PFSK-1 (cell line): ENCODE measurements around the gene ELF4.

ENCODE experiments used
- FOXP2 ChIP-seq: optimal IDR thresholded peaks from 2 replicates; pipeline ENCODE3; 2011; ENCODE audit warnings: borderline replicate concordance, control low read depth, inconsistent platforms; ENCODE audit not compliant: insufficient read depth; ENCODE audit errors: extremely low read length, extremely low read depth
- POLR2AphosphoS5 ChIP-seq: IDR thresholded peaks from 2 replicates; pipeline ENCODE4 v1.6.1; 2012; ENCODE audit warnings: low read depth, mild to moderate bottlenecking, control low read depth, low read length, moderate library complexity
- SIN3A ChIP-seq: IDR thresholded peaks from 2 replicates; pipeline ENCODE4 v1.6.1; 2012; ENCODE audit warnings: mild to moderate bottlenecking, low read length, moderate library complexity, borderline replicate concordance; ENCODE audit not compliant: insufficient read depth
- TAF1 ChIP-seq: IDR thresholded peaks from 2 replicates; pipeline ENCODE4 v1.6.1; 2012; ENCODE audit warnings: low read length, control low read depth, borderline replicate concordance; ENCODE audit not compliant: insufficient read depth
- TF ChIP-seq, protein P1 (sequence below), 2 experiments: IDR thresholded peaks; 2 replicates each; pipeline versions ENCODE4 v1.6.1 to v1.8.0; 2011 to 2012; ENCODE audit warnings: low read depth in 2 of 2, low read length in 2 of 2, control low read depth in 1 of 2, inconsistent platforms in 1 of 2, mild to moderate bottlenecking in 1 of 2, moderate library complexity in 1 of 2; ENCODE audit not compliant: insufficient read depth in 1 of 2

ELF4 gene

DNA sequence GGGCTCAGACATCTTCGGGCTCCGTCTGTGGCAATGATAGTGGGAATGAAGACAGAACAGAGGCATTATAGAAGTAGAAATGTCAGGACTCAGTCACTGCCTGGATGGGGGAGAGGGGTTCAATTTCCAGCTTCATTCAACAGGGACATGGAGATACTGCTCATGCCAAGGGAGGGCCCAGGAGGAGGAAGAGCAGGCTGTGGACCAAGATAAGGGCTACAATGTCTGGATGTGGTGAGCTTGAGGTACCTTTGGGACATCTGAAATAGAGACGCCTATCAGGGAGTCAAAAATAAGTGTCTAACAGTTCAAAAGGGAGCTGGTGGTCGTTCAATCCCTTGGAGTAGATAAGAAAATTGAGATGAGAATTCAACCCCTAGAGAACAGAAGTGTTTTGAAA, 34.5 kb downstream of the ELF4 start:
- TF ChIP-seq POLR2AphosphoS5 (no peak), FOXP2 (no peak), SIN3A (no peak), TAF1 (no peak)
- TF ChIP-seq, protein P1, sequence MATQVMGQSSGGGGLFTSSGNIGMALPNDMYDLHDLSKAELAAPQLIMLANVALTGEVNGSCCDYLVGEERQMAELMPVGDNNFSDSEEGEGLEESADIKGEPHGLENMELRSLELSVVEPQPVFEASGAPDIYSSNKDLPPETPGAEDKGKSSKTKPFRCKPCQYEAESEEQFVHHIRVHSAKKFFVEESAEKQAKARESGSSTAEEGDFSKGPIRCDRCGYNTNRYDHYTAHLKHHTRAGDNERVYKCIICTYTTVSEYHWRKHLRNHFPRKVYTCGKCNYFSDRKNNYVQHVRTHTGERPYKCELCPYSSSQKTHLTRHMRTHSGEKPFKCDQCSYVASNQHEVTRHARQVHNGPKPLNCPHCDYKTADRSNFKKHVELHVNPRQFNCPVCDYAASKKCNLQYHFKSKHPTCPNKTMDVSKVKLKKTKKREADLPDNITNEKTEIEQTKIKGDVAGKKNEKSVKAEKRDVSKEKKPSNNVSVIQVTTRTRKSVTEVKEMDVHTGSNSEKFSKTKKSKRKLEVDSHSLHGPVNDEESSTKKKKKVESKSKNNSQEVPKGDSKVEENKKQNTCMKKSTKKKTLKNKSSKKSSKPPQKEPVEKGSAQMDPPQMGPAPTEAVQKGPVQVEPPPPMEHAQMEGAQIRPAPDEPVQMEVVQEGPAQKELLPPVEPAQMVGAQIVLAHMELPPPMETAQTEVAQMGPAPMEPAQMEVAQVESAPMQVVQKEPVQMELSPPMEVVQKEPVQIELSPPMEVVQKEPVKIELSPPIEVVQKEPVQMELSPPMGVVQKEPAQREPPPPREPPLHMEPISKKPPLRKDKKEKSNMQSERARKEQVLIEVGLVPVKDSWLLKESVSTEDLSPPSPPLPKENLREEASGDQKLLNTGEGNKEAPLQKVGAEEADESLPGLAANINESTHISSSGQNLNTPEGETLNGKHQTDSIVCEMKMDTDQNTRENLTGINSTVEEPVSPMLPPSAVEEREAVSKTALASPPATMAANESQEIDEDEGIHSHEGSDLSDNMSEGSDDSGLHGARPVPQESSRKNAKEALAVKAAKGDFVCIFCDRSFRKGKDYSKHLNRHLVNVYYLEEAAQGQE (IDR thresholded peaks at IDR 0.05; ENCODE audit: insufficient read depth in 1 of 2, low read depth in 2 of 2, low read length in 2 of 2): no peak

DNA sequence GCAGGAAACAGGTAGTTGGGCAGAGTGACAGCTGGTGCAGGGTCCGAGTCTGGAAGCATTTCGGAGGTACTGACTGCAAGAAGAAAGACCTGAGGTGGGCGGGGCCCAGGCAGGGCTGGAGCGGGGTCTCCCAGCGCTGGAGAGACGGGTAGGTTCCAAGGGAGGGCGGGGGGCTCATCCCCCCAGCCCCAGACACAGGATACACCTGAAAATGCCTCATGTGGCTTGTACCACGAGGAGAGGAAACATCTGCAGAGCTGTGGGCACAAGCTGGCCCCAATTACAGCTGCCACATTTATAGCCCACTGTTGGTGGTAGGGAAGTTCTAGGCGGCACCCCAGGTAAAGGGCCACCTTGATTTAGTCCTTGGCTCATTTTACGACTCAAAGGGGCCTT, 38.0 kb downstream of the ELF4 start:
- TF ChIP-seq SIN3A (no peak), TAF1 (no peak), POLR2AphosphoS5 (no peak), FOXP2 (no peak)
- TF ChIP-seq, protein P1 (IDR thresholded peaks at IDR 0.05; ENCODE audit: insufficient read depth in 1 of 2, low read depth in 2 of 2, low read length in 2 of 2): no peak

DNA sequence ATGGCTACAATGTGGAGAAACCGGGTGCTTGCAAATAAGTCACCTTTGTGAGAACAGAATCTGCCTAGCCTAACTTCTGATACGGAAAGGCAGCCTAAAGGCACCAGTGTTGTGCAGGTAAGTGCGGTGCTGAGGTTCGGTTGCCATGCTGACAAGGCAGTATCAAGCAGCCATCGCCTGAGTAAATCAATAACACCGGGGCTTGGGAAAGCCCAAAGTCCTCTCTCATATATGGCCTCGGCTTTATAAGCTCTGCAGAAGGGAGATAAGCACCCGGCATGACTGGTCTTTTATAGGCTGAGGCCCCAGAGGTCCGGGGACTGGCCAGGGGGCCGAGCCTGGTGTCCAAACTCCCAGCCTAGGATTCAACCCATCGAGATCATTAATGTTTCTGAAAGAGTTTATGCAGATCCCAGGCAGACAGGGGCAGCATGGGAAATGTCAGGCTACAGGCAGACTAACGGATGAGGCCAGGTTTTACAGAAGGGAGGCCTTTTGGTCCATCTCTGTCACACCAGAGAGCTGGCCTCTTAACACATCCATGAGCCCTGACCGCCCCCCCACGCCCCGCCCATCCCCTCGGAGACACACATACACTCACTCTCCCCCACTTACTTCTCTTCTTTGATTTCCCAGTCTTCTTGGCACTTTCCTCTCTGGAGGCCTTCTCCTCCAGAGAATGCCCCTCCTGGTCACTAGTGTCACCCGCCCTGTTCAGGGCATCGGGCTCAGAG, 38.5 kb downstream of the ELF4 start:
- no peak for TF ChIP-seq POLR2AphosphoS5
- no peak for TF ChIP-seq TAF1
- TF ChIP-seq FOXP2: no peak
- TF ChIP-seq SIN3A: no peak
- TF ChIP-seq, protein P1 (IDR thresholded peaks at IDR 0.05; ENCODE audit: insufficient read depth in 1 of 2, low read depth in 2 of 2, low read length in 2 of 2): no peak

DNA sequence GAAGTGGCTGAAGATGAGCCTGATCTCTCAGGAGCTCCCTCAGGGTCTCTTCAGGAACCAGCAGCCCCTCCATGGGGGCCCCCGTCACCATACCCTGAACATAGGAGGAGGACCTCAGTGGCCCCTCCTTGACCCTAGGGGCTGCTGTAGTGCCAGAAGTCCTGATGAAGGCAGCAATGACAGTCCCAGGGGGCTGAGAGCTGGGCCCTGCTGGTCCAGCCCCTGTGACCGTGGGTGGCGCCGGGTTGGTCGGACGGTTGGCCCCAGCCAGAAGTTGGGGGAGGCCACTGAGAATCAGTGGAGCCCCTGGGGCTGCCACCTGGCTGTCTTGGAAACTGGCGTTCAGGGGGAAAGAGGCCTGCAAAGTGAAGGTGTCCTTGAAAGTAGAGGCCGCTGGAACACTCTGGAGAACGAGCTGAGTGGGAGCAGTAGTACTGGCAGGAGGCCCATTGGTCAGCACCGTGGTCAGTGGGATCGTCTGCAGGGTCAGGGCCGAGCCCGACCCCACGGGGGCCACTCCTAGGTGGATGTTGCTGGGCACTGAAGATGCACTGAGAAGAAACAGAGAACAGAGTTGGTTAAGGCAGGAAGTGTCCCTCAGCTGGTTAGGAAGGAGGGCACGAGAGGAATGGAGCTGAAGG, 43.2 kb downstream of the ELF4 start:
- TF ChIP-seq TAF1: no peak
- TF ChIP-seq FOXP2: no peak
- no peak for TF ChIP-seq SIN3A
- TF ChIP-seq, protein P1 (IDR thresholded peaks at IDR 0.05; ENCODE audit: insufficient read depth in 1 of 2, low read depth in 2 of 2, low read length in 2 of 2): no peak
- TF ChIP-seq POLR2AphosphoS5: no peak
